Uterus (tissue), 4 donors: ENCODE data around the gene FNDC10. TPM values are rescaled to one million over a fixed set of nuclear protein-coding genes. Genes with fewer than 3 reads are reported as not detected.

Experiments
- DNase-seq, 2 donors: peaks; one replicate each; pipeline ENCODE4 v3.0.0-alpha.2; 2019 to 2020
- H3K27ac ChIP-seq, 2 donors: fragments of 200-600 bp; sonication (generic); 1 replicate in 1 of 2; 2 replicates in 1 of 2; pipeline ENCODE4 v1.5.1; 2016 to 2018
- H3K27me3 ChIP-seq, 2 donors: fragments of 200-600 bp; sonication (generic); one replicate each; pipeline ENCODE4 v1.5.1; 2018 to 2019; ENCODE audit warnings: control low read depth in 1 of 2
- H3K36me3 ChIP-seq, 2 donors: fragments of 200-600 bp; sonication (generic); one replicate each; pipeline ENCODE4 v1.5.1; 2019; ENCODE audit warnings: control low read depth in 1 of 2
- H3K4me1 ChIP-seq, 2 donors: fragments of 200-600 bp; sonication (generic); one replicate each; pipeline ENCODE4 v1.5.1; 2018 to 2019; ENCODE audit warnings: control low read depth in 1 of 2
- H3K4me3 ChIP-seq, 2 donors: fragments of 200-600 bp; sonication (generic); 1 replicate in 1 of 2; 2 replicates in 1 of 2; pipeline ENCODE4 v1.5.1; 2018 to 2019; ENCODE audit warnings: mild to moderate bottlenecking in 1 of 2
- H3K9me3 ChIP-seq, 2 donors: fragments of 200-600 bp; sonication (generic); one replicate each; pipeline ENCODE4 v1.5.1; 2019; ENCODE audit warnings: control low read depth in 1 of 2
- POLR2A ChIP-seq, 2 donors: fragments of 450-650 bp; IDR thresholded peaks; one replicate each; pipeline ENCODE4 v1.6.1; 2016; ENCODE audit warnings: antibody characterized with exemption in 2 of 2, mild to moderate bottlenecking in 1 of 2, moderate library complexity in 1 of 2
- intact Hi-C: fragments of 100-400 bp; cut with DNase I; formaldehyde crosslinking; loops from one replicate; pipeline ENCODE4 v1.15.1; 2023; ENCODE audit warnings: low total_unique reads
- total RNA-seq, 4 donors: library from RNA; depleted of rRNA in 3 of 4; stranded (reverse); fragments of >200 nt in 3 of 4; gene quantifications; one replicate each; pipeline versions ENCODE4 v1.1.0 to v1.2.4, GENCODE V29; 2014 to 2023
- TF ChIP-seq, protein P1 (sequence below), 4 experiments: fragments of 200-600 bp in 2 of 4; fragments of 450-650 bp in 2 of 4; sonication (generic) in 2 of 4; IDR thresholded peaks; one replicate each; pipeline ENCODE4 v1.5.1; 2016 to 2019; ENCODE audit warnings: antibody characterized with exemption in 4 of 4, mild to moderate bottlenecking in 2 of 4, moderate library complexity in 1 of 4
- donor health status: DM: yes; HTN: yes; CAD: no.

FNDC10 gene
- total RNA-seq, 4 donors from 2014 or later: 0.40 to 0.48 TPM; not detected in 2

DNA sequence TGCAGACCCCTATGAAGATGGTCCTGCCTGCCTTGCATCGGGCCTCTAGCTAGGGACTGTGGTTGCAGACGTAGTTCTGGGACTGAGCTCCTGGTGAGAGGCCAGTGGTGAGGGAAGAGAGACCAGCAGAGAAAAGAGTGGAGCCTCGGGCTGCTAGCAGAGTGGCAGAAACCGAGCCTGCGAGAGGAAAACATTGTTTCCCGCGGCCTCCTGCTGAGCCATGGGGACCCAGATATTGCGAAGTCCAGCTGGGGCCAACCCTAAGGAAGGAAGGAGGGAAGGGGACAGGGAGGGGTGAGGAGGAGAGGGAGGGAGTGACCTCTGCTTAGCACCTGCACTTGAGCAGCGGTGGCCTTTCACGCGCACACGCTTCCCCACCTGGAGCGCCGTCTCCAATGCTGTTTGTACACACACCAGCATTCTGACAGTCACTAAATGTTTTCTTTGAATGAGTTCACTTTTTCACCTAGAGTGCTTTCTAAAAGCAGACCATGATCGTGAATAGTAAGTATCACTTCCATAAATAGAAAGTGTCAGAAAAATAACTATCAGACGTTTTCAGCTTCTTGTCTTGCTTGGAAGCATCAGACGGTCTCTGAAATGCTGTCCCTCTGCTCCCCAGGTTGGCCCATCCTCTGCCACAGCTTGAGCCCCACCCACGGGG, 2.5 kb upstream of the FNDC10 start:
- DNase-seq: no peak
- no peaks in the 10 kb centered on the region for H3K9me3 ChIP-seq
- intact Hi-C loops: no loop called here
- no peak overlapping the region for H3K27ac ChIP-seq
- no peaks in the 10 kb centered on the region for H3K36me3 ChIP-seq
- no peak for TF ChIP-seq POLR2A (IDR thresholded peaks at IDR 0.05)
- TF ChIP-seq, protein P1, sequence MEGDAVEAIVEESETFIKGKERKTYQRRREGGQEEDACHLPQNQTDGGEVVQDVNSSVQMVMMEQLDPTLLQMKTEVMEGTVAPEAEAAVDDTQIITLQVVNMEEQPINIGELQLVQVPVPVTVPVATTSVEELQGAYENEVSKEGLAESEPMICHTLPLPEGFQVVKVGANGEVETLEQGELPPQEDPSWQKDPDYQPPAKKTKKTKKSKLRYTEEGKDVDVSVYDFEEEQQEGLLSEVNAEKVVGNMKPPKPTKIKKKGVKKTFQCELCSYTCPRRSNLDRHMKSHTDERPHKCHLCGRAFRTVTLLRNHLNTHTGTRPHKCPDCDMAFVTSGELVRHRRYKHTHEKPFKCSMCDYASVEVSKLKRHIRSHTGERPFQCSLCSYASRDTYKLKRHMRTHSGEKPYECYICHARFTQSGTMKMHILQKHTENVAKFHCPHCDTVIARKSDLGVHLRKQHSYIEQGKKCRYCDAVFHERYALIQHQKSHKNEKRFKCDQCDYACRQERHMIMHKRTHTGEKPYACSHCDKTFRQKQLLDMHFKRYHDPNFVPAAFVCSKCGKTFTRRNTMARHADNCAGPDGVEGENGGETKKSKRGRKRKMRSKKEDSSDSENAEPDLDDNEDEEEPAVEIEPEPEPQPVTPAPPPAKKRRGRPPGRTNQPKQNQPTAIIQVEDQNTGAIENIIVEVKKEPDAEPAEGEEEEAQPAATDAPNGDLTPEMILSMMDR (IDR thresholded peaks at IDR 0.05): no peak
- H3K27me3 ChIP-seq: peaks cover 0 to 5% of the 10 kb centered on the region in 2 donors
- peaks cover 0 to 4% of the 10 kb centered on the region in 2 donors for H3K4me1 ChIP-seq
- no peak overlapping the region for H3K4me3 ChIP-seq

DNA sequence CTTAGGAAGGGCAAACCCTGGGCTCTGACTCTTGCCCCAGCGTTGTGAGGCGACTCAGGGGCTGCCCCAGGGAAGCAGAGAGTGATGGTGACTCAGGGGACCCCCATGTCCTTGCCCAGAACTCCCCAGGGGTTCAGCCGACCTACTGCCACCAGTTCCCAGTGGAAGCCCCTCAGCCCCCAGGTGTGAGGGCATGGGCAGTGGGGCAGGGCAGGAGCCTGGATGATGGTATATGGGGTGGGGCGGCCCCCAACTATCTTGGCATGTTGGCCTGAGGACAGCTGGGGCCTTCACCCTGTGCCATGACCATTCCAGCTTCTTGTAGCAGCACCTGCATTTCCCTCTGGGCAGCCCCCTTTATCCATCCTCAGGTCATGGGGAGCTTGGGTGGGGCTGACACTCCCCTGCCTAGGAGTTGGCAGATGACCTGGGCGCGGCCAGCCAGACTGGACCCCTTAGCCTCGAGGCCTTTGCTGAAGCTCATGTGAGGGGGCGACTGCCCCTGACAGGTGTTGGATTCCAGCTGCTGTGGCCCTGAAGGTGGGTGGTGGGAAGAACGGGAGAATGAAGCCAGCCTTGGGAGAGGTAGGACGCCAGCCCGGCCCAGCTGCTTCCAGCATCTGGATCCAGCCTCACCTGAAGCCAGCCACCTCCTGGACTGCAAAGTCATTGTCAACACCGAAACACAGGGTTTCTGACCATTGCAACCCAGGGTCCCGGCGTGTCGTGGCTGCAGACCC, 1.8 kb upstream of the FNDC10 start:
- Histone ChIP-seq H3K9me3 (no peaks in the 10 kb centered on the region), H3K27me3 (peaks cover 0 to 5% of the 10 kb centered on the region in 2 donors), H3K36me3 (no peaks in the 10 kb centered on the region), H3K27ac (no peak overlapping the region), H3K4me1 (peaks cover 0 to 4% of the 10 kb centered on the region in 2 donors), H3K4me3 (no peak overlapping the region)
- no peak for DNase-seq
- TF ChIP-seq, protein P1 (IDR thresholded peaks at IDR 0.05): no peak
- TF ChIP-seq POLR2A (IDR thresholded peaks at IDR 0.05): no peak
- intact Hi-C loops: no loop called here

DNA sequence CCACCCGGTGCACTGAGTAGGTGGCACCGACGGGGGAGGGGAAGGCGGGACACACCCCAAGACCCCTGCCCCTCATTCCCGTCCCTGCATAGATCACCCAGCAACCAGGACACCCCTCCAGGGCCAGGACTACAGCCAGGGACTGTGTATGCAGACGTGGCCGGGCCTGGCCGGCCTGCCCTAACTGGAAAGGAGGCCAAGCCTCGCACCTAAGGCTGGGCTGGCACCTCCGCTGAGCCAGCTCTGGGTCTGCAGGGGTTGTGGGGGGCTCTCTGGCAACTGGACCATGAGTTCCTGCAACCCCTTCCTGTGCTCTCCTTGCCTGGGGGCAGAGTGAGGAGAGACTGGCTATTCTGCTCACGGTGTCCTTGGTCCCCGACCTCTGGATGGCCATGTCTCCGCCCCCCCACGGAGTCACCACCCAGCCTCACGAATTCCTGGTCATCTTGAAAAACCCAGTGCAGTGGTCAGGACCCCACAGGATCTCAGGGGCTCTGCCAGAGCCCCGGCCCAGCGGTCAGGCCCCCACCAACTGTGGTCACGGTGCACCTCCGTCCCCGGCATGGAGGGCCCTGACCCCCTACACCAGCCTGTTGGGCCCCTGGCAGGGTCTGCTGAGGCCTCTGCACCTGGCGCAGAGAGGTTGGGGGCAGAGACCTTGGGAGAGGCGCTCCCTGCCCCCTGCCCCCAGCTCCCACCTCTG, 1.1 kb upstream of the FNDC10 start:
- no peak overlapping the region for H3K27ac ChIP-seq
- H3K4me1 ChIP-seq: peaks cover 0 to 4% of the 10 kb centered on the region in 2 donors
- H3K4me3 ChIP-seq: no peak overlapping the region
- intact Hi-C loops: no loop called here
- no peak for DNase-seq
- no peaks in the 10 kb centered on the region for H3K36me3 ChIP-seq
- H3K27me3 ChIP-seq: peaks cover 0 to 5% of the 10 kb centered on the region in 2 donors
- TF ChIP-seq, protein P1 (IDR thresholded peaks at IDR 0.05): no peak
- TF ChIP-seq POLR2A (IDR thresholded peaks at IDR 0.05): no peak
- H3K9me3 ChIP-seq: no peaks in the 10 kb centered on the region

DNA sequence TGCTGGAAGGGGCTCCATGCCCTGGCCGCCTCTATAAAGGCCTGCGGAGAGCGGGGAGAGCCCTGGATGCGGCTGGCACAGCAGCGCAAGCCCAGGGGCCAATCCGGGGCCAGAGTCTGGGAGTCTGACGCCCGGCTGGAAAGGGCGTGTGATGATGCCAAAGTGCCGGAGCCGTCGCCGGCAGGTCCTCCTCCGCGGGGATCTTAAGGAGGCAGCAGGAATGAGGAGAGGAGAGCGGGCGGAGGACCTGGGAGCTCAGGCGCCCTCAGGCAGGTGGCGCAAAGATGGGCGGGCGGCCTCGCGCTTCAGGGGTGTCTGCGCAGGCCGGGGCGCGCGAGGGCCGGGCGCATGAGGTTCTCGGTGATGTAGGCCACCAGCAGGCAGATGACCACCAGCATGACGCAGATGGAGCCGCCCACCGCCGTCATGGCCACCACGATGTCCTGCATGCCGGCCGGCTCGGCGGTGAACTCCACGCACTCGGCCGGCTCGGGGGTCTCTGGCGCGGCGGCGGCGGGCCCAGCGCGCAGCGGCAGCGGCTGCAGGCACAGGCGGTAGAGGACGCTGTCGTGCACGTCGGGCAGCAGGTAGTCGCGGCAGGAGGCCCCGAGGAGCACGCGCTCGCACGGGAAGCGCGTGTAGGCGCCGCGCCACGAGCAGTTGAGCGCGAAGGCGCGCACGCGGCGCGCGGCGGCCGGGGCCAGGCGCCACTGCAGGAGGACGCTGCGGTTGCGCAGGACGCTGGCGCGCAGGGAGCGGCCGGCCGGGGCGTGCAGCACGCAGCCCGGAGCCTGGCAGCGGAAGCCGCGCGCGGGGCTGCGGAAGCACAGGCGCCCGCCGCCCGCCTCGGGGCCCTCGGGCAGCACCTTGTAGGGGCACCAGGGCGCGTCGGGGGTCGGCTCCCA, 653 bp downstream of the FNDC10 start:
- H3K4me3 ChIP-seq: no peak overlapping the region
- intact Hi-C loops: no loop called here
- peaks cover 0 to 4% of the 10 kb centered on the region in 2 donors for H3K4me1 ChIP-seq
- no peaks in the 10 kb centered on the region for H3K36me3 ChIP-seq
- H3K9me3 ChIP-seq: no peaks in the 10 kb centered on the region
- H3K27ac ChIP-seq: no peak overlapping the region
- H3K27me3 ChIP-seq: peaks cover 0 to 5% of the 10 kb centered on the region in 2 donors
- no peak for DNase-seq
- TF ChIP-seq, protein P1 (IDR thresholded peaks at IDR 0.05): no peak
